K562 (cell line): Measurements from ENCODE around the gene APC2. TPM values are rescaled to one million over a fixed set of nuclear protein-coding genes. Genes with fewer than 3 reads are reported as not detected.

Source experiments
- CBX2 ChIP-seq: fragments of 200-600 bp; sonication (generic); IDR thresholded peaks from one replicate; pipeline ENCODE4 v1.6.1; 2012; ENCODE audit warnings: mild to moderate bottlenecking, low read length, inconsistent platforms; ENCODE audit not compliant: insufficient read depth, poor library complexity, severe bottlenecking
- FOXJ2 ChIP-seq: fragments of 200-800 bp; sonication (Bioruptor generic); IDR thresholded peaks from 2 replicates; pipeline ENCODE4 v1.6.1; 2016; ENCODE audit warnings: missing genetic modification characterization, missing compliant biosample characterization
- MED1 ChIP-seq: sonication (generic); formaldehyde crosslinking; IDR thresholded peaks from 2 replicates; pipeline ENCODE4 v1.8.1; 2023; ENCODE audit warnings: missing genetic modification reagents, borderline replicate concordance
- NR3C1 ChIP-seq: sonication (generic); formaldehyde crosslinking; IDR thresholded peaks from 2 replicates; pipeline ENCODE4 v1.8.1; 2022; ENCODE audit warnings: missing genetic modification reagents
- SMARCC2 ChIP-seq: fragments of 450-650 bp; IDR thresholded peaks from 2 replicates; pipeline ENCODE4 v1.6.1; 2017; ENCODE audit warnings: antibody characterized with exemption, moderate library complexity, mild to moderate bottlenecking, low read depth
- SMARCE1 ChIP-seq: fragments of 450-650 bp; IDR thresholded peaks from 2 replicates; pipeline ENCODE4 v1.7.1; 2016; ENCODE audit warnings: mild to moderate bottlenecking
- ZNF316 ChIP-seq: fragments of 450-650 bp; IDR thresholded peaks from 2 replicates; pipeline ENCODE4 v1.6.1; 2016
- ZNF436 ChIP-seq: fragments of 250-450, 450-650 bp; sonication (Bioruptor Pico); formaldehyde crosslinking; IDR thresholded peaks from 2 replicates; pipeline ENCODE4 v1.7.0; 2020; ENCODE audit warnings: mild to moderate bottlenecking
- ZNF583 ChIP-seq: fragments of 250-450 bp; sonication (Bioruptor Pico); IDR thresholded peaks from 2 replicates; pipeline ENCODE4 v1.4.0; 2020
- ZNF584 ChIP-seq: fragments of 200-800 bp; sonication (Bioruptor generic); IDR thresholded peaks from 2 replicates; pipeline ENCODE4 v1.6.1; 2016; ENCODE audit warnings: low read depth, mild to moderate bottlenecking, missing genetic modification characterization, missing compliant biosample characterization
- ZNF830 ChIP-seq: fragments of 250-450 bp; sonication (Bioruptor Pico); IDR thresholded peaks from 2 replicates; pipeline ENCODE4 v1.5.0; 2021; ENCODE audit warnings: mild to moderate bottlenecking
- polyA plus RNA-seq, 8 experiments: library from polyadenylated mRNA; depleted of rRNA in 4 of 8; stranded (reverse) in 5 of 8; unstranded in 3 of 8; fragments of >200 nt; fragmentation: Nextera tagmentation in 2 of 8; fragmentation: Illumina TruSeq in 1 of 8; extraction: Ambion mirVana in 2 of 8; extraction: Trizol in 1 of 8; gene quantifications; 2 replicates each; pipeline versions ENCODE4 v1.2.1 to v1.2.3, GENCODE V29; 2011 to 2014; ENCODE audit warnings: inconsistent platforms in 1 of 8, missing spikeins in 1 of 8
- total RNA-seq, 7 experiments: library from RNA; depleted of rRNA in 6 of 7; stranded (reverse); fragments of >200 nt in 6 of 7; fragmentation: Illumina TruSeq in 2 of 7; extraction: Trizol in 2 of 7; gene quantifications; 2 replicates each; pipeline versions ENCODE4 v1.2.1 to v1.2.3, GENCODE V29; 2011 to 2021; ENCODE audit warnings: low replicate concordance in 1 of 7
- TF ChIP-seq, protein P1 (sequence below): fragments of 250-450 bp; sonication (Bioruptor Pico); IDR thresholded peaks from 2 replicates; pipeline ENCODE4 v1.8.0; 2022; ENCODE audit warnings: moderate library complexity, mild to moderate bottlenecking, inconsistent platforms
- TF ChIP-seq, protein P2 (sequence below): fragments of 450-650 bp; IDR thresholded peaks from 2 replicates; pipeline ENCODE4 v1.6.1; 2014; ENCODE audit warnings: low read depth, mild to moderate bottlenecking, moderate library complexity, borderline replicate concordance
- TF ChIP-seq, protein P3 (sequence below), 3 experiments: IDR thresholded peaks in 2 of 3; conservative IDR thresholded peaks in 1 of 3; 2 replicates each; pipeline ENCODE4 v1.5.1; 2011 to 2012; ENCODE audit warnings: low read length in 3 of 3, mild to moderate bottlenecking in 3 of 3, control low read depth in 2 of 3, improper control_type of control experiment in 1 of 3, inconsistent platforms in 1 of 3, low read depth in 1 of 3, mixed read lengths in 1 of 3, moderate library complexity in 1 of 3; ENCODE audit not compliant: insufficient read depth in 2 of 3
- TF ChIP-seq, protein P4 (sequence below): fragments of 250-450 bp; sonication (Bioruptor Pico); IDR thresholded peaks from 2 replicates; pipeline ENCODE4 v1.4.0; 2020; ENCODE audit warnings: mild to moderate bottlenecking, moderate library complexity
- TF ChIP-seq, protein P5 (sequence below): fragments of 250-450 bp; sonication (Bioruptor Pico); IDR thresholded peaks from 2 replicates; pipeline ENCODE4 v1.5.0; 2021
- TF ChIP-seq, protein P6 (sequence below), 2 experiments: fragments of 450-650 bp in 1 of 2; sonication (generic) in 1 of 2; formaldehyde crosslinking in 1 of 2; IDR thresholded peaks in 1 of 2; conservative IDR thresholded peaks in 1 of 2; 2 replicates each; pipeline versions ENCODE4 v1.6.1 to v1.8.1; 2016 to 2023; ENCODE audit warnings: mild to moderate bottlenecking in 2 of 2, moderate library complexity in 2 of 2, inconsistent platforms in 1 of 2, missing genetic modification reagents in 1 of 2

The APC2 gene
- total and polyA plus RNA-seq, 9 of the 15 experiments (the other 6 are each of a cell fraction or from before 2014, with no cell fraction given): 0.01 to 0.40 (median 0.05) TPM; not detected in 3

DNA sequence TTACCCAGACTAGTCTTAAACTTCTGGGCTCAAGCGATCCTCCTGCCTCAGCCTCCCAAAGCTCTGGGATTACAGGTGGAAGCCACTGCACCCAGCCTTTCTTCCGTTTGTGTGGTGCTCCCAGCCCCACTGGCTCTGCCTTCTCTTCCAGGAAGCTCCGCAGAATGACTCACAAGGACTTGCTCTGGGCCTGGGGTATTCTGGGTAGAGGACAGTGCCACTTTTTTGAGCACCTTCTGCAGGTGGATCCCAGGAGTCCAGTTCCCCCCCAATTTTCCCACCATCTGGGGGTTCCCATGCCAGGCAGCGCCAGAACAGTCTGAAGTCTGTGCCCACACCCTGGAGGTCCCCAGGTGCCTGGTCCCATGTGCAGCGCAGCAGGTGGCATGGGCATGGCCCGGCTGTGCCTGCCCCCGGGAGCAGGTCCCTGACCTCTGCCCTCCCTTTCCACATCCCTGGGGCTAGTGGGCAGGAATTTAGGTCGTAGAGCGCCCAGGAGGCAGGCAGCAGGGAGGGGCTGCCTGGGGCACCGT, 42.6 kb downstream of the APC2 start (continued):
- TF ChIP-seq ZNF584 (CRISPR knock-in tag) (no peak), ZNF436 (CRISPR knock-in tag) (no peak), FOXJ2 (tag) (no peak), SMARCE1 (no peak), MED1 (CRISPR knock-in tag) (no peak), ZNF830 (CRISPR knock-in tag) (no peak), CBX2 (no peak), NR3C1 (CRISPR knock-in tag) (no peak), ZNF583 (CRISPR knock-in tag) (no peak), ZNF316 (no peak), SMARCC2 (no peak)
- TF ChIP-seq, protein P1, sequence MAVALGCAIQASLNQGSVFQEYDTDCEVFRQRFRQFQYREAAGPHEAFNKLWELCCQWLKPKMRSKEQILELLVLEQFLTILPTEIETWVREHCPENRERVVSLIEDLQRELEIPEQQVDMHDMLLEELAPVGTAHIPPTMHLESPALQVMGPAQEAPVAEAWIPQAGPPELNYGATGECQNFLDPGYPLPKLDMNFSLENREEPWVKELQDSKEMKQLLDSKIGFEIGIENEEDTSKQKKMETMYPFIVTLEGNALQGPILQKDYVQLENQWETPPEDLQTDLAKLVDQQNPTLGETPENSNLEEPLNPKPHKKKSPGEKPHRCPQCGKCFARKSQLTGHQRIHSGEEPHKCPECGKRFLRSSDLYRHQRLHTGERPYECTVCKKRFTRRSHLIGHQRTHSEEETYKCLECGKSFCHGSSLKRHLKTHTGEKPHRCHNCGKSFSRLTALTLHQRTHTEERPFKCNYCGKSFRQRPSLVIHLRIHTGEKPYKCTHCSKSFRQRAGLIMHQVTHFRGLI: no peak
- TF ChIP-seq, protein P2, sequence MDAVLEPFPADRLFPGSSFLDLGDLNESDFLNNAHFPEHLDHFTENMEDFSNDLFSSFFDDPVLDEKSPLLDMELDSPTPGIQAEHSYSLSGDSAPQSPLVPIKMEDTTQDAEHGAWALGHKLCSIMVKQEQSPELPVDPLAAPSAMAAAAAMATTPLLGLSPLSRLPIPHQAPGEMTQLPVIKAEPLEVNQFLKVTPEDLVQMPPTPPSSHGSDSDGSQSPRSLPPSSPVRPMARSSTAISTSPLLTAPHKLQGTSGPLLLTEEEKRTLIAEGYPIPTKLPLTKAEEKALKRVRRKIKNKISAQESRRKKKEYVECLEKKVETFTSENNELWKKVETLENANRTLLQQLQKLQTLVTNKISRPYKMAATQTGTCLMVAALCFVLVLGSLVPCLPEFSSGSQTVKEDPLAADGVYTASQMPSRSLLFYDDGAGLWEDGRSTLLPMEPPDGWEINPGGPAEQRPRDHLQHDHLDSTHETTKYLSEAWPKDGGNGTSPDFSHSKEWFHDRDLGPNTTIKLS: no peak
- TF ChIP-seq, protein P3, sequence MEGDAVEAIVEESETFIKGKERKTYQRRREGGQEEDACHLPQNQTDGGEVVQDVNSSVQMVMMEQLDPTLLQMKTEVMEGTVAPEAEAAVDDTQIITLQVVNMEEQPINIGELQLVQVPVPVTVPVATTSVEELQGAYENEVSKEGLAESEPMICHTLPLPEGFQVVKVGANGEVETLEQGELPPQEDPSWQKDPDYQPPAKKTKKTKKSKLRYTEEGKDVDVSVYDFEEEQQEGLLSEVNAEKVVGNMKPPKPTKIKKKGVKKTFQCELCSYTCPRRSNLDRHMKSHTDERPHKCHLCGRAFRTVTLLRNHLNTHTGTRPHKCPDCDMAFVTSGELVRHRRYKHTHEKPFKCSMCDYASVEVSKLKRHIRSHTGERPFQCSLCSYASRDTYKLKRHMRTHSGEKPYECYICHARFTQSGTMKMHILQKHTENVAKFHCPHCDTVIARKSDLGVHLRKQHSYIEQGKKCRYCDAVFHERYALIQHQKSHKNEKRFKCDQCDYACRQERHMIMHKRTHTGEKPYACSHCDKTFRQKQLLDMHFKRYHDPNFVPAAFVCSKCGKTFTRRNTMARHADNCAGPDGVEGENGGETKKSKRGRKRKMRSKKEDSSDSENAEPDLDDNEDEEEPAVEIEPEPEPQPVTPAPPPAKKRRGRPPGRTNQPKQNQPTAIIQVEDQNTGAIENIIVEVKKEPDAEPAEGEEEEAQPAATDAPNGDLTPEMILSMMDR (IDR thresholded peaks at IDR 0.05 in 2 of 3, conservative IDR thresholded peaks at IDR 0.05 in 1 of 3; ENCODE audit: insufficient read depth in 2 of 3, low read depth in 1 of 3, low read length in 3 of 3): no peak
- TF ChIP-seq, protein P4, sequence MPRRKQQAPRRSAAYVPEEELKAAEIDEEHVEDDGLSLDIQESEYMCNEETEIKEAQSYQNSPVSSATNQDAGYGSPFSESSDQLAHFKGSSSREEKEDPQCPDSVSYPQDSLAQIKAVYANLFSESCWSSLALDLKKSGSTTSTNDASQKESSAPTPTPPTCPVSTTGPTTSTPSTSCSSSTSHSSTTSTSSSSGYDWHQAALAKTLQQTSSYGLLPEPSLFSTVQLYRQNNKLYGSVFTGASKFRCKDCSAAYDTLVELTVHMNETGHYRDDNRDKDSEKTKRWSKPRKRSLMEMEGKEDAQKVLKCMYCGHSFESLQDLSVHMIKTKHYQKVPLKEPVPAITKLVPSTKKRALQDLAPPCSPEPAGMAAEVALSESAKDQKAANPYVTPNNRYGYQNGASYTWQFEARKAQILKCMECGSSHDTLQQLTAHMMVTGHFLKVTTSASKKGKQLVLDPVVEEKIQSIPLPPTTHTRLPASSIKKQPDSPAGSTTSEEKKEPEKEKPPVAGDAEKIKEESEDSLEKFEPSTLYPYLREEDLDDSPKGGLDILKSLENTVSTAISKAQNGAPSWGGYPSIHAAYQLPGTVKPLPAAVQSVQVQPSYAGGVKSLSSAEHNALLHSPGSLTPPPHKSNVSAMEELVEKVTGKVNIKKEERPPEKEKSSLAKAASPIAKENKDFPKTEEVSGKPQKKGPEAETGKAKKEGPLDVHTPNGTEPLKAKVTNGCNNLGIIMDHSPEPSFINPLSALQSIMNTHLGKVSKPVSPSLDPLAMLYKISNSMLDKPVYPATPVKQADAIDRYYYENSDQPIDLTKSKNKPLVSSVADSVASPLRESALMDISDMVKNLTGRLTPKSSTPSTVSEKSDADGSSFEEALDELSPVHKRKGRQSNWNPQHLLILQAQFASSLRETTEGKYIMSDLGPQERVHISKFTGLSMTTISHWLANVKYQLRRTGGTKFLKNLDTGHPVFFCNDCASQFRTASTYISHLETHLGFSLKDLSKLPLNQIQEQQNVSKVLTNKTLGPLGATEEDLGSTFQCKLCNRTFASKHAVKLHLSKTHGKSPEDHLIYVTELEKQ (CRISPR knock-in tag): no peak
- TF ChIP-seq, protein P5, sequence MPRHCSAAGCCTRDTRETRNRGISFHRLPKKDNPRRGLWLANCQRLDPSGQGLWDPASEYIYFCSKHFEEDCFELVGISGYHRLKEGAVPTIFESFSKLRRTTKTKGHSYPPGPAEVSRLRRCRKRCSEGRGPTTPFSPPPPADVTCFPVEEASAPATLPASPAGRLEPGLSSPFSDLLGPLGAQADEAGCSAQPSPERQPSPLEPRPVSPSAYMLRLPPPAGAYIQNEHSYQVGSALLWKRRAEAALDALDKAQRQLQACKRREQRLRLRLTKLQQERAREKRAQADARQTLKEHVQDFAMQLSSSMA (CRISPR knock-in tag): no peak
- TF ChIP-seq, protein P6, sequence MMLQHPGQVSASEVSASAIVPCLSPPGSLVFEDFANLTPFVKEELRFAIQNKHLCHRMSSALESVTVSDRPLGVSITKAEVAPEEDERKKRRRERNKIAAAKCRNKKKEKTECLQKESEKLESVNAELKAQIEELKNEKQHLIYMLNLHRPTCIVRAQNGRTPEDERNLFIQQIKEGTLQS (IDR thresholded peaks at IDR 0.05): peak; percentile 70
- TF ChIP-seq, protein P6 (CRISPR knock-in tag; conservative IDR thresholded peaks at IDR 0.05): no peak
